Measurements from ENCODE around the gene PLGRKT.
"Not testable (repeated sequence)": the region's sequence is repeated elsewhere in the genome, so short reads cannot be mapped to it uniquely, and the experiment has no call there.

Gene PLGRKT

GRCh38 chr9:5446451-5447236 is 8.9 kb upstream of the PLGRKT start:
- no peak overlapping the region for H3K4me3 ChIP-seq (ENCODE audit: low read length)
- TF ChIP-seq ZNF274 (IDR thresholded peaks at IDR 0.05; ENCODE audit: low read depth, low read length), result no peak

- no peak overlapping the region for H3K4me3 ChIP-seq (ENCODE audit: low read length)
- TF ChIP-seq ZNF274 (IDR thresholded peaks at IDR 0.05; ENCODE audit: low read depth, low read length), result no peak
Measured at GRCh38 chr9:5445886-5446285, 8.2 kb upstream of the PLGRKT start.

GRCh38 chr9:5445096-5445495 is 7.4 kb upstream of the PLGRKT start:
- H3K4me3 ChIP-seq (ENCODE audit: low read length), result not testable (repeated sequence)

- no peak for TF ChIP-seq ZNF274 (IDR thresholded peaks at IDR 0.05; ENCODE audit: low read depth, low read length)
- no peak overlapping the region for H3K4me3 ChIP-seq (ENCODE audit: low read length)
Measured at GRCh38 chr9:5443850-5444249, 6.1 kb upstream of the PLGRKT start.

- H3K4me3 ChIP-seq (ENCODE audit: low read length), result no peak overlapping the region
- TF ChIP-seq ZNF274 (IDR thresholded peaks at IDR 0.05; ENCODE audit: low read depth, low read length), result no peak
Measured at GRCh38 chr9:5442400-5443011, 4.8 kb upstream of the PLGRKT start.

- no peak for TF ChIP-seq ZNF274 (IDR thresholded peaks at IDR 0.05; ENCODE audit: low read depth, low read length)
- no peak overlapping the region for H3K4me3 ChIP-seq (ENCODE audit: low read length)
Measured at GRCh38 chr9:5441043-5441442, 3.3 kb upstream of the PLGRKT start.

GRCh38 chr9:5440426-5440825 is 2.7 kb upstream of the PLGRKT start:
- no peak for TF ChIP-seq ZNF274 (IDR thresholded peaks at IDR 0.05; ENCODE audit: low read depth, low read length)
- H3K4me3 ChIP-seq (ENCODE audit: low read length), result no peak overlapping the region

- H3K4me3 ChIP-seq (ENCODE audit: low read length), result peak overlapping the region; percentile 81
- TF ChIP-seq ZNF274 (IDR thresholded peaks at IDR 0.05; ENCODE audit: low read depth, low read length), result no peak
Measured at GRCh38 chr9:5438301-5439162, 807 bp upstream of the PLGRKT start.

GRCh38 chr9:5436441-5436840 is 1.3 kb downstream of the PLGRKT start:
- peak overlapping the region; percentile 81; the same call in 1 of the 2 replicates for H3K4me3 ChIP-seq (ENCODE audit: low read length)
- no peak for TF ChIP-seq ZNF274 (IDR thresholded peaks at IDR 0.05; ENCODE audit: low read depth, low read length)

- no peak for TF ChIP-seq ZNF274 (IDR thresholded peaks at IDR 0.05; ENCODE audit: low read depth, low read length)
- H3K4me3 ChIP-seq (ENCODE audit: low read length), result no peak overlapping the region
Measured at GRCh38 chr9:5435912-5436311, 1.8 kb downstream of the PLGRKT start.

GRCh38 chr9:5433841-5434810 is 3.6 kb downstream of the PLGRKT start:
- not testable (repeated sequence) for H3K4me3 ChIP-seq (ENCODE audit: low read length)

- not testable (repeated sequence) for H3K4me3 ChIP-seq (ENCODE audit: low read length)
Measured at GRCh38 chr9:5433328-5433727, 4.4 kb downstream of the PLGRKT start.

- not testable (repeated sequence) for H3K4me3 ChIP-seq (ENCODE audit: low read length)
Measured at GRCh38 chr9:5432890-5433289, 4.8 kb downstream of the PLGRKT start.

GRCh38 chr9:5430912-5431311 is 6.8 kb downstream of the PLGRKT start:
- no peak overlapping the region for H3K4me3 ChIP-seq (ENCODE audit: low read length)
- no peak for TF ChIP-seq ZNF274 (IDR thresholded peaks at IDR 0.05; ENCODE audit: low read depth, low read length)
